AG20443 (cell line): Measurements from ENCODE around the gene TRIM49.
"Not testable (repeated sequence)": the region's sequence is repeated elsewhere in the genome, so short reads cannot be mapped to it uniquely, and the experiment has no call there.

ENCODE experiments used
- DNase-seq: peaks from one replicate; pipeline ENCODE4 v3.0.0; 2012; ENCODE audit warnings: low spot score, mixed read lengths

Gene TRIM49, protein sequence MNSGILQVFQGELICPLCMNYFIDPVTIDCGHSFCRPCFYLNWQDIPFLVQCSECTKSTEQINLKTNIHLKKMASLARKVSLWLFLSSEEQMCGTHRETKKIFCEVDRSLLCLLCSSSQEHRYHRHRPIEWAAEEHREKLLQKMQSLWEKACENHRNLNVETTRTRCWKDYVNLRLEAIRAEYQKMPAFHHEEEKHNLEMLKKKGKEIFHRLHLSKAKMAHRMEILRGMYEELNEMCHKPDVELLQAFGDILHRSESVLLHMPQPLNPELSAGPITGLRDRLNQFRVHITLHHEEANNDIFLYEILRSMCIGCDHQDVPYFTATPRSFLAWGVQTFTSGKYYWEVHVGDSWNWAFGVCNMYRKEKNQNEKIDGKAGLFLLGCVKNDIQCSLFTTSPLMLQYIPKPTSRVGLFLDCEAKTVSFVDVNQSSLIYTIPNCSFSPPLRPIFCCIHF

GRCh38 chr11:89808475-89808874 is at the start of gene TRIM49:
TSS of gene TRIM49 (minus strand) at chr11:89808575. CDS start at chr11:89804469, 4,106 bp downstream.
- DNase-seq: not testable (repeated sequence)

DNA sequence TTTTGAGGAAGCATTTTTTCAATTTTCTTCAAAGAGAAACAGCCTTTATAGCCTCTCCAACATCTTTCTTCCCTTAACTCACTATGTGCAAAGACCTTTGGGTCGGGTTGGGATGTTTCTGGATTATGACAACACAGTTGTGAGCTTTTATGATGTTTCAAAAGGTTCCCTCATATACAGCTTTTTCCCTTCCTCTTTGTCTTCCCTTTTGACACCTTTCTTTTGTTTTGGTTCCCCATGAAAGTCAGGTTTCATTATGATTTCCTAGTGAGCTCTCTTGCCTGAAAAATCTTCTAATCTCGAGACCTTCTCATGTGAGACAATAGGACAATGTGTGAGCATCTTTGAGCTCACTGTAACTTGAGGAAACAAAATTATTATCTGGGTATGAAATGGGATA is 18.3 kb upstream of the TRIM49 start:
- not testable (repeated sequence) for DNase-seq

- DNase-seq: not testable (repeated sequence)
Measured at GRCh38 chr11:89820008-89820407, 11.6 kb upstream of the TRIM49 start.

DNA sequence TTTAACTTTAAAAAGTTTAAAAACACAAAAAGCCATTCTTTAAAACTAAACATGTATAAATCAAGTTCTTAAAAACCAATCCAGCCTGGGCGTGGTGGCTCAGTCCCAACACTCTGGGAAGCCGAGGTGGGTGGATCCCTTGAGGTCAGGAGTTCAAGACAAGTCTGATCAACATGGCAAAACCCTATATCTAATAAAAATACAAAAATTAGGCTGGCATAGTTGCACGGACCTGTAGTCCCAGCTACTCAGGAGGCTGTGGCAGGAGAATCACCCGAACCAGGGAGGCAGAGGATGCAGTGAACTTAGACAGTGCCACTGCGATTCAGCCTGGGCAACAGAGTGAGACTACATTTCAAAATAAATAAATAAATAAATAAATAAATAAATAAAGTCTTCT is 5.2 kb upstream of the TRIM49 start:
- not testable (repeated sequence) for DNase-seq

DNA sequence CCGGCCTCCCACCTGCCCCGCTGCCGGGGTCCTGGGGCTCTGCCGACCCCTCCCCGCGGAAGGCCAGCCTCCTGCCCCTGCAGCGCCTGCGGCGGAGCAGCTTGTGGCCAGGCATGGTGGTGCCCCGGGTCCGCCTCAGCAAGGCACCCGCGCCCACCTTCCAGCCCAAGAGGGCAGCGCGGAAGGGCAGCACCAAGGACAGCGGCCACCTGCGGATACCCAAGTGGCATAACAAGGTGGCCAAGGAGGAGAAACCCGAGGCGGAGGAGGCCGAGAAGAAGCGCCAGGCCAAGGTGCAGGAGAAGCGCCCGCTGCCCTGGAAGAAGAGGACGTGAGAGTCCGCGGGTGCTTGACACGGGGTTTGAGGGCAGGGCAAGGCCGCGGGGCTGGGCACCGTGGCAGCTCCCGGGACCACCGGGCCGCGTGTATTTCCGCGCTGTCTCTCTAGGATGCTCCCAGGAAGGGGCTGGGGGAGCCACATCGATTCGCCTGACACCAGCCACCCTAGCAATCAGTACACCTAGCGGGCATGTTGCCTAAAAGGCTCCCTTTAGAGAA is 20.8 kb downstream of the TRIM49 start:
- DNase-seq: not testable (repeated sequence)

- not testable (repeated sequence) for DNase-seq
Measured at GRCh38 chr11:89785726-89786125, 22.6 kb downstream of the TRIM49 start.

- not testable (repeated sequence) for DNase-seq
Measured at GRCh38 chr11:89750822-89751221, 57.6 kb downstream of the TRIM49 start.
